OCI-LY7 (cell line): Measurements from ENCODE around the gene PCNT. TPM values are rescaled to one million over a fixed set of nuclear protein-coding genes. Genes with fewer than 3 reads are reported as not detected.

Source experiments
- BruUV-seq: library from RNA; stranded (reverse); fragments of 400-500 nt; replicated peaks from 2 replicates; lab custom pipeline; 2021; lab: Mats Ljungman, UMichigan
- CTCF ChIA-PET: fragments of 300-600 bp; sonication (Branson Sonifier 250); formaldehyde crosslinking; loops from one replicate; lab custom pipeline; 2022; ENCODE audit warnings: antibody characterized with exemption; ENCODE audit not compliant: unreplicated experiment; lab: Charles Lee
- POLR2A ChIA-PET: fragments of 300-600 bp; sonication (Branson Sonifier 250); formaldehyde crosslinking; loops from one replicate; lab custom pipeline; 2022; ENCODE audit warnings: antibody characterized with exemption; lab: Charles Lee
- DNase-seq: peaks from one replicate; pipeline ENCODE4 v3.0.0-alpha.2; 2015; ENCODE audit warnings: low spot score
- H2AFZ ChIP-seq: fragments of 200-600 bp; sonication (generic), shearing (Covaris generic); 2 replicates; pipeline ENCODE4 v1.6.1; 2014; ENCODE audit warnings: mild to moderate bottlenecking, antibody characterized with exemption, low read length, moderate library complexity
- H3K27ac ChIP-seq: fragments of 200-600 bp; sonication (generic); 2 replicates; pipeline ENCODE4 v1.5.1; 2014; ENCODE audit warnings: mixed run types, low read depth, mild to moderate bottlenecking, moderate library complexity, low read length, inconsistent platforms; ENCODE audit not compliant: poor library complexity, severe bottlenecking
- H3K36me3 ChIP-seq: fragments of 200-600 bp; sonication (generic); 2 replicates; pipeline ENCODE4 v1.6.1; 2014; ENCODE audit warnings: mild to moderate bottlenecking, antibody characterized with exemption, low read length, moderate library complexity, mixed read lengths; ENCODE audit not compliant: insufficient read depth
- H3K4me1 ChIP-seq: fragments of 200-600 bp; sonication (generic); 2 replicates; pipeline ENCODE4 v1.5.1; 2014; ENCODE audit warnings: mild to moderate bottlenecking, low read length; ENCODE audit not compliant: insufficient read depth, poor library complexity, severe bottlenecking
- H3K4me2 ChIP-seq: fragments of 200-600 bp; sonication (generic); 2 replicates; pipeline ENCODE4 v1.6.1; 2014; ENCODE audit warnings: mild to moderate bottlenecking, low read length
- H3K4me3 ChIP-seq: fragments of 200-600 bp; sonication (generic); 2 replicates; pipeline ENCODE4 v1.5.1; 2014; ENCODE audit warnings: mild to moderate bottlenecking, low read depth, low read length; ENCODE audit not compliant: poor library complexity, severe bottlenecking
- H3K79me2 ChIP-seq: fragments of 200-600 bp; sonication (generic); 2 replicates; pipeline ENCODE4 v1.6.1; 2016; ENCODE audit warnings: low read depth, mild to moderate bottlenecking, low read length, moderate library complexity, mixed read lengths; ENCODE audit not compliant: insufficient read depth
- H3K9me2 ChIP-seq: fragments of 200-600 bp; sonication (generic); 2 replicates; pipeline ENCODE4 v1.6.1; 2016; ENCODE audit warnings: mild to moderate bottlenecking, low read length, mixed read lengths; ENCODE audit not compliant: insufficient read depth
- H3K9me3 ChIP-seq: fragments of 200-600 bp; sonication (generic); 2 replicates; pipeline ENCODE4 v1.6.1; 2014; ENCODE audit warnings: mild to moderate bottlenecking, mixed run types, low read length, mixed read lengths
- H4K20me1 ChIP-seq: fragments of 200-600 bp; sonication (generic); 2 replicates; pipeline ENCODE4 v1.6.1; 2014; ENCODE audit warnings: mild to moderate bottlenecking, antibody characterized with exemption, low read length, moderate library complexity, mixed read lengths; ENCODE audit not compliant: insufficient read depth
- EZH2phosphoT487 ChIP-seq: fragments of 200-600 bp; sonication (generic); IDR thresholded peaks from 2 replicates; pipeline ENCODE4 v1.6.1; 2018; ENCODE audit warnings: low read depth, borderline replicate concordance, mild to moderate bottlenecking, mixed run types, antibody characterized with exemption, low read length, moderate library complexity, mixed read lengths
- intact Hi-C: fragments of 100-400 bp; cut with micrococcal nuclease; formaldehyde crosslinking; loops from one replicate; pipeline ENCODE4 v1.10.0; 2022; ENCODE audit not compliant: unreplicated experiment
- total RNA-seq, 2 experiments: library from RNA; depleted of rRNA in 1 of 2; stranded (reverse); fragments of >200 nt in 1 of 2; shearing (Covaris generic) in 1 of 2; gene quantifications; 2 replicates each; pipeline ENCODE4 v1.2.3, GENCODE V29; 2014 to 2022
- TF ChIP-seq, protein P1 (sequence below): fragments of 200-600 bp; sonication (generic); conservative IDR thresholded peaks from 2 replicates; pipeline ENCODE4 v1.5.1; 2014; ENCODE audit warnings: mild to moderate bottlenecking, antibody characterized with exemption, low read length, moderate library complexity, mixed read lengths

Gene PCNT
- total RNA-seq, 2 experiments from 2014 or later = 48.4 to 84.1 TPM

DNA sequence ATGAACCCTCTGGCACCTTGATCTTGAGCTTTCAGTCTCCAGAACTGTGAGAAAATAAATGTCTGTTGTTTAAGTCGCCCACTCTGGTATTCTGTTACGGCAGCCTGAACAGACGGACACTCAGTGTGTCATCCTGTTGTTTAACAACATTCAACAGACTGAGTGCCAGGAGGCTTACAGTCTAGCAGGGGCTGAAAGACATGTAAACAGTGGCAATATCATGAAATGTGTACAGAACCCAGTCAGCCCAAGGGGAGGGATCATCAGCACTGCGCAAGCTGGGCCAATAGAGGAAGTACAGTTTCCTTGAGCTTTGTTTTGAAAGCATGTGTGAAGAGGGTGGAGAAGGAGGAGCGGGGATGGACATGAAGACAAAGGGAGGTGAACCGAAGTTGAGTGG, 148.3 kb downstream of the PCNT start:
- no peak overlapping the region for H3K4me3 ChIP-seq
- peaks cover 7% of the 10 kb centered on the region; the same call in 1 of the 2 replicates for H3K36me3 ChIP-seq
- H3K27ac ChIP-seq = no peak overlapping the region
- H3K79me2 ChIP-seq = no peaks in the 10 kb centered on the region
- H3K9me3 ChIP-seq = no peaks in the 10 kb centered on the region
- H2AFZ ChIP-seq = no peak overlapping the region
- H3K9me2 ChIP-seq = no peaks in the 10 kb centered on the region
- intact Hi-C loops = no loop called here
- ChIA-PET POLR2A (no interaction called here), CTCF (no interaction called here)
- no TSS peak for BruUV-seq
- DNase-seq = no peak
- H3K4me1 ChIP-seq = peaks cover 7% of the 10 kb centered on the region
- no peaks in the 10 kb centered on the region for H4K20me1 ChIP-seq
- H3K4me2 ChIP-seq = no peak overlapping the region
- TF ChIP-seq, protein P1, sequence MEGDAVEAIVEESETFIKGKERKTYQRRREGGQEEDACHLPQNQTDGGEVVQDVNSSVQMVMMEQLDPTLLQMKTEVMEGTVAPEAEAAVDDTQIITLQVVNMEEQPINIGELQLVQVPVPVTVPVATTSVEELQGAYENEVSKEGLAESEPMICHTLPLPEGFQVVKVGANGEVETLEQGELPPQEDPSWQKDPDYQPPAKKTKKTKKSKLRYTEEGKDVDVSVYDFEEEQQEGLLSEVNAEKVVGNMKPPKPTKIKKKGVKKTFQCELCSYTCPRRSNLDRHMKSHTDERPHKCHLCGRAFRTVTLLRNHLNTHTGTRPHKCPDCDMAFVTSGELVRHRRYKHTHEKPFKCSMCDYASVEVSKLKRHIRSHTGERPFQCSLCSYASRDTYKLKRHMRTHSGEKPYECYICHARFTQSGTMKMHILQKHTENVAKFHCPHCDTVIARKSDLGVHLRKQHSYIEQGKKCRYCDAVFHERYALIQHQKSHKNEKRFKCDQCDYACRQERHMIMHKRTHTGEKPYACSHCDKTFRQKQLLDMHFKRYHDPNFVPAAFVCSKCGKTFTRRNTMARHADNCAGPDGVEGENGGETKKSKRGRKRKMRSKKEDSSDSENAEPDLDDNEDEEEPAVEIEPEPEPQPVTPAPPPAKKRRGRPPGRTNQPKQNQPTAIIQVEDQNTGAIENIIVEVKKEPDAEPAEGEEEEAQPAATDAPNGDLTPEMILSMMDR = no peak
- no peak for TF ChIP-seq EZH2phosphoT487

DNA sequence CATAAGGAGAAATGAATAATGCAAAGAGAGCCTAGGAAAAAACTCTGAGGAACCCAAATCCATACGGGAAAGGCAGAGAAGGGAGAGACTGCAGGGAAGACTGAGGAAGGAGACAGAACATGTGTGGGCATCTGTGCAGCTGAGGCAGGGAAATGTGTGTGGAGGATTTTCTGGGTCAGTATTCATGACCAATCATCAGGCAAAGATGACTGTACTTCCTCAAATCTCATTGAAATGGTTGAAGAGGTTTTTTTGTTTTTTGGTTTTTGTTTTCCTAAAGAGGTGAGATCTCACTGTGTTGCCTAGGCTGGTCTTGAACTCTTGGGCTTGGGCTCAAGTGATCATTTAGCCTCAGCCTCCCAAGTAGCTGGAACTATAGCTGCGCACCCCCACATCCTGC, 150.4 kb downstream of the PCNT start:
- H3K36me3 ChIP-seq = peaks cover 3% of the 10 kb centered on the region; the same call in 1 of the 2 replicates
- H3K9me2 ChIP-seq = no peaks in the 10 kb centered on the region
- no peak for DNase-seq
- TF ChIP-seq, protein P1 = no peak
- TF ChIP-seq EZH2phosphoT487 = no peak
- intact Hi-C loops = no loop called here
- no TSS peak for BruUV-seq
- no peak overlapping the region for H3K4me2 ChIP-seq
- H2AFZ ChIP-seq = no peak overlapping the region
- H3K79me2 ChIP-seq = no peaks in the 10 kb centered on the region
- CTCF ChIA-PET = no interaction called here
- peaks cover 7% of the 10 kb centered on the region for H3K4me1 ChIP-seq
- POLR2A ChIA-PET = interaction anchor here (1.1 to 1.2 kb wide), 2 partner anchors 8 to 15 kb away, joined by 3 read pairs; no protein-coding TSS in a partner anchor
- no peak overlapping the region for H3K4me3 ChIP-seq
- no peaks in the 10 kb centered on the region for H3K9me3 ChIP-seq
- no peaks in the 10 kb centered on the region for H4K20me1 ChIP-seq
- H3K27ac ChIP-seq = no peak overlapping the region

DNA sequence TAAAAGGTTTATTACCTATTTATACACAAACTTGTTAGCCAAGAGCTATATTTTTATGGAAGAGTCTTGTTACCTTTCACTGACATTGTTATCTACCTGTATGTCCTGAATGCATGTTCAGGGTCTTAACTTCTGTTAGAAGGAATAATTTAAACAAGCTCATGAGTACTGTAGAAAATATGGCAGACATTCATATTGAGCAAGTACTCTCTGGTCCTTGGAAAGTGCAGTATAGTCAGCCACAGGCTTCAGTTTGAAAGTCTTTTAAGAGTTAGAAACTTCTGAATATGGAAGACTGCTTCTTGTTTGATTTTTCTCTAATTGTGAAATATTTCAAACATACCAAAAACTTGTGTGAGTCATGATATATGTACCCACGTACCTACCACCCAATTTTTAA, 151.3 kb downstream of the PCNT start:
- H3K9me3 ChIP-seq = no peaks in the 10 kb centered on the region
- H3K4me2 ChIP-seq = no peak overlapping the region
- no peak overlapping the region for H3K4me3 ChIP-seq
- H3K79me2 ChIP-seq = no peaks in the 10 kb centered on the region
- no TSS peak for BruUV-seq
- H3K9me2 ChIP-seq = no peaks in the 10 kb centered on the region
- H3K27ac ChIP-seq = no peak overlapping the region
- intact Hi-C loops = no loop called here
- H4K20me1 ChIP-seq = no peaks in the 10 kb centered on the region
- H3K36me3 ChIP-seq = peaks cover 3% of the 10 kb centered on the region; the same call in 1 of the 2 replicates
- no peak for DNase-seq
- H3K4me1 ChIP-seq = peaks cover 7% of the 10 kb centered on the region
- H2AFZ ChIP-seq = no peak overlapping the region
- POLR2A ChIA-PET = interaction anchor here (1.1 to 1.2 kb wide), 2 partner anchors 9 to 16 kb away, joined by 3 read pairs; no protein-coding TSS in a partner anchor
- CTCF ChIA-PET = no interaction called here
- no peak for TF ChIP-seq EZH2phosphoT487
- TF ChIP-seq, protein P1 = no peak
